Activated CD8-positive, alpha-beta memory T cell treated with anti-CD3 and anti-CD28 coated beads for 24 hours (primary cell): Measurements from ENCODE around the gene MCTP1.

ENCODE experiments used
- DNase-seq: peaks from one replicate; pipeline ENCODE4 v3.0.0-alpha.2; 2020

Gene MCTP1

GRCh38 chr5:94793113-94793815 is 491.6 kb downstream of the MCTP1 start:
- no peak for DNase-seq

- no peak for DNase-seq
Measured at GRCh38 chr5:94791829-94792228, 493.1 kb downstream of the MCTP1 start.

- no peak for DNase-seq
Measured at GRCh38 chr5:94788527-94788926, 496.4 kb downstream of the MCTP1 start.

GRCh38 chr5:94784536-94785505 is 500.1 kb downstream of the MCTP1 start:
- no peak for DNase-seq

GRCh38 chr5:94782383-94782782 is 502.5 kb downstream of the MCTP1 start:
- no peak for DNase-seq

GRCh38 chr5:94779684-94780083 is 505.2 kb downstream of the MCTP1 start:
- DNase-seq = no peak

- no peak for DNase-seq
Measured at GRCh38 chr5:94778732-94779131, 506.2 kb downstream of the MCTP1 start.

GRCh38 chr5:94778299-94778698 is 506.6 kb downstream of the MCTP1 start:
- DNase-seq = no peak

GRCh38 chr5:94777056-94777880 is 507.6 kb downstream of the MCTP1 start:
- no peak for DNase-seq

GRCh38 chr5:94776167-94776566 is 508.7 kb downstream of the MCTP1 start:
- no peak for DNase-seq

- no peak for DNase-seq
Measured at GRCh38 chr5:94775088-94775487, 509.8 kb downstream of the MCTP1 start.

GRCh38 chr5:94771742-94772141 is 513.2 kb downstream of the MCTP1 start:
- DNase-seq = no peak

- DNase-seq = no peak
Measured at GRCh38 chr5:94769996-94770395, 514.9 kb downstream of the MCTP1 start.

GRCh38 chr5:94761786-94762185 is 523.1 kb downstream of the MCTP1 start:
- DNase-seq = no peak

- DNase-seq = no peak
Measured at GRCh38 chr5:94761055-94761454, 523.8 kb downstream of the MCTP1 start.

GRCh38 chr5:94759961-94760360 is 524.9 kb downstream of the MCTP1 start:
- no peak for DNase-seq

- no peak for DNase-seq
Measured at GRCh38 chr5:94759022-94759421, 525.9 kb downstream of the MCTP1 start.

GRCh38 chr5:94754824-94755223 is 530.1 kb downstream of the MCTP1 start:
- no peak for DNase-seq

- DNase-seq = no peak
Measured at GRCh38 chr5:94751460-94751859, 533.4 kb downstream of the MCTP1 start.

GRCh38 chr5:94750681-94751080 is 534.2 kb downstream of the MCTP1 start:
- DNase-seq = no peak

GRCh38 chr5:94749042-94749441 is 535.9 kb downstream of the MCTP1 start:
- no peak for DNase-seq

GRCh38 chr5:94748212-94748611 is 536.7 kb downstream of the MCTP1 start:
- DNase-seq = no peak

GRCh38 chr5:94747371-94747770 is 537.5 kb downstream of the MCTP1 start:
- DNase-seq = no peak
